ENCODE measurements around the gene GPR75.

DNA sequence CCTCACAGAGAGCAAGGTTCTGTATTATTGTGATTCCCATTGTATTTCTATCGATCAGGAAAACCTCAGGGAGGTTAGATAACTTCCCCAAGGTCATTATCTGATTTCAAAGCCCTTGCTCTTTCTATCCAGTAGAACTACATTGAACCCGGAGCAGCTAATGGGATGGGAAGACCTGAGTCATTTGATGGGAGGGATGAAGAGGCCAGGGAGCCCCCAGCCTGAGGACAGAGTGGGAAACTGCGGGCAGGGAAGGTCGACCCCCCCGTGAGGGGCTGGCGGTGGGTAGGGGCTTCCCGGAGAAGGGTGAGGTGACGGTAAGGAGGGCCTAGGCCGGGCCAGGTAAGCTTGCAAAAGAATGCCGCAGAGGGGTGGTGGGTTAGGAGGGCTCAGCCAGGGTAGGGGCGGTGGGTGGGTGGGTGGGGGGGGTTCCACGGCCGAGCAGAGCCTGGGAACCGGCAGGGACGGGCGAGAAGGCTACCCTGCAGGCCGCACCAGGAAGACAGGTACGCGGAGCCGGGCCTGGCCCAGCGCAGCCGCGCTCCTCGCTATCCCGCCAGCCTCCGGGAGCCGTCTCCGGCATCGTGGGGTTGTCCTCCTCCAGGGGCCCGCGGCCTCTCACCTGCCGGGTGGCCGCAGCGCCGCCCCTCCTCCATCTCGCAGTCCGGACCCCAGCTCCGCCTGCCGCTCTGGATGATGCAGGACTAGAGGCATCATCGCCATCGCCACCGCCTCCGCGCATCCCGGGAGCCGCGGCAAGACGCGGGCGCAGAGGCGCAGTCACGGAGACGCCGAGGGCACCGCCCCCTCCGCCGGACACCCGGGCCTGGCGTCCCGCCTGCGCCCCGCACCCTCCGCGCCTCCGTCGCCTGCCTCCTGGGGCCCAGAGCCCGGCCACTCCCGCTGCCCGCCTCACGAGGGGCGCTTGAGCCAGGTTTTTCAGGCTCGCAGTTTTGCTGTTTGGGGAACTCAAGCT lies at the start of gene GPR75:
- TF ChIP-seq CTCF (IDR thresholded peaks at IDR 0.05; ENCODE audit: low read depth, low read length), result no peak
- TF ChIP-seq EZH2phosphoT487 (IDR thresholded peaks at IDR 0.05; ENCODE audit: low read depth), result no peak
